ENCODE results near the gene ALG12. TPM values are rescaled to one million over a fixed set of nuclear protein-coding genes. Genes with fewer than 3 reads are reported as not detected.
A peak's percentile ranks its signal among the peaks of the same experiment; 100 is the strongest.

The ALG12 gene
- total RNA-seq, 2 donors from 2014 or later: 17.4 to 30.1 TPM

- peaks cover 20 to 43% of the 10 kb centered on the region in 2 donors for H3K4me1 ChIP-seq (ENCODE audit: control insufficient read depth in 1 of 2, low read depth in 2 of 2)
- no peak overlapping the region for H3K4me3 ChIP-seq
- no peak for DNase-seq (ENCODE audit: low spot score)
- no peak overlapping the region for H3K27ac ChIP-seq
- TF ChIP-seq, protein P1, sequence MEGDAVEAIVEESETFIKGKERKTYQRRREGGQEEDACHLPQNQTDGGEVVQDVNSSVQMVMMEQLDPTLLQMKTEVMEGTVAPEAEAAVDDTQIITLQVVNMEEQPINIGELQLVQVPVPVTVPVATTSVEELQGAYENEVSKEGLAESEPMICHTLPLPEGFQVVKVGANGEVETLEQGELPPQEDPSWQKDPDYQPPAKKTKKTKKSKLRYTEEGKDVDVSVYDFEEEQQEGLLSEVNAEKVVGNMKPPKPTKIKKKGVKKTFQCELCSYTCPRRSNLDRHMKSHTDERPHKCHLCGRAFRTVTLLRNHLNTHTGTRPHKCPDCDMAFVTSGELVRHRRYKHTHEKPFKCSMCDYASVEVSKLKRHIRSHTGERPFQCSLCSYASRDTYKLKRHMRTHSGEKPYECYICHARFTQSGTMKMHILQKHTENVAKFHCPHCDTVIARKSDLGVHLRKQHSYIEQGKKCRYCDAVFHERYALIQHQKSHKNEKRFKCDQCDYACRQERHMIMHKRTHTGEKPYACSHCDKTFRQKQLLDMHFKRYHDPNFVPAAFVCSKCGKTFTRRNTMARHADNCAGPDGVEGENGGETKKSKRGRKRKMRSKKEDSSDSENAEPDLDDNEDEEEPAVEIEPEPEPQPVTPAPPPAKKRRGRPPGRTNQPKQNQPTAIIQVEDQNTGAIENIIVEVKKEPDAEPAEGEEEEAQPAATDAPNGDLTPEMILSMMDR (IDR thresholded peaks at IDR 0.05): no peak
- no peak for ATAC-seq (ENCODE audit: insufficient number of reproducible peaks, low FRiP score, low read depth)
- no peaks in the 10 kb centered on the region for H3K27me3 ChIP-seq (replicated peaks; ENCODE audit: insufficient read depth)
- no peaks in the 10 kb centered on the region for H3K9me3 ChIP-seq
- peaks cover 4% of the 10 kb centered on the region for H3K36me3 ChIP-seq
Observed at GRCh38 chr22:49929994-49930575, 11.8 kb upstream of the ALG12 start.

DNA sequence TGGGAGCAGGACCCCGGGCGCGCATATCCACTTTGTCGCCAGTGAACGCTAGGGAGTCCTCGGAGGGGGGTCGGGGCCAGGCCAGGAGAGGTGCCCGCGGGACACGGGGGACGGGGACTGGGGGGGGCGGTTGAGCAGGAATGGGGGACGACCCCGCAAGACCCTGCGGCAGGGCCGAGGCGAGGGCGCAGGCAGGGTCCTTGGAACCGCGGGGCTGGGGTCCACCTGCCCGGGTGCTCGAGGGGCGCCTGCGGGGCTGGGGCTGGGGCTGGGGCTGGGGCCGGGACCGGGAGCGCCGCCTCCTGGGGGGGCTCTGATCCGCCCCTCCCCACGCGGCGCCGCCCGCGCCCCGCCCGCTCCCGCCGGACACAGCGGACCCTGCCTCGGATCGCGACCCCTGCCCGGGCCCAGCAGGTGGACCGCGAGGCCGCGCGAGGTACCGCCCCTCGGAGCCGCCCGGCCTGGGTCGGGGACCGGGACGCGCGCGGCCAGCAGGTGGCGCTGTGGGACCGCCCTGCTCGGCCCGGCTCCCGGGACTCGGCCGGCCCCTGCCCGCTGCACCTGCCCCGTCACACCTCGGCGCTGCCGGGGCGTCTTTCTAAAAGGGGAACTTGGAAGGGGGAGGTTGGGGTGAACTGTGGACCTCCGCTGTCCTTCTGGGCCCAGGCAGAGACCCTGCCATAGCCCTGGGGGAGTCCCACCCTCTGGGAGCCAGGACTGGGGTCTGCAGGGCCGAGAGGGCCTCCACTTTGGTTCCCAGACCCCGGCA, 11.2 kb upstream of the ALG12 start:
- Histone ChIP-seq H3K36me3 (peaks cover 4% of the 10 kb centered on the region), H3K27me3 (replicated peaks; ENCODE audit: insufficient read depth) (no peaks in the 10 kb centered on the region), H3K9me3 (no peaks in the 10 kb centered on the region), H3K4me3 (no peak overlapping the region), H3K4me1 (ENCODE audit: control insufficient read depth in 1 of 2, low read depth in 2 of 2) (peaks cover 13 to 36% of the 10 kb centered on the region in 2 donors), H3K27ac (no peak overlapping the region)
- TF ChIP-seq, protein P1 (IDR thresholded peaks at IDR 0.05): peak; percentile 83
- ATAC-seq (ENCODE audit: insufficient number of reproducible peaks, low FRiP score, low read depth) (no peak), DNase-seq (ENCODE audit: low spot score) (no peak)

DNA sequence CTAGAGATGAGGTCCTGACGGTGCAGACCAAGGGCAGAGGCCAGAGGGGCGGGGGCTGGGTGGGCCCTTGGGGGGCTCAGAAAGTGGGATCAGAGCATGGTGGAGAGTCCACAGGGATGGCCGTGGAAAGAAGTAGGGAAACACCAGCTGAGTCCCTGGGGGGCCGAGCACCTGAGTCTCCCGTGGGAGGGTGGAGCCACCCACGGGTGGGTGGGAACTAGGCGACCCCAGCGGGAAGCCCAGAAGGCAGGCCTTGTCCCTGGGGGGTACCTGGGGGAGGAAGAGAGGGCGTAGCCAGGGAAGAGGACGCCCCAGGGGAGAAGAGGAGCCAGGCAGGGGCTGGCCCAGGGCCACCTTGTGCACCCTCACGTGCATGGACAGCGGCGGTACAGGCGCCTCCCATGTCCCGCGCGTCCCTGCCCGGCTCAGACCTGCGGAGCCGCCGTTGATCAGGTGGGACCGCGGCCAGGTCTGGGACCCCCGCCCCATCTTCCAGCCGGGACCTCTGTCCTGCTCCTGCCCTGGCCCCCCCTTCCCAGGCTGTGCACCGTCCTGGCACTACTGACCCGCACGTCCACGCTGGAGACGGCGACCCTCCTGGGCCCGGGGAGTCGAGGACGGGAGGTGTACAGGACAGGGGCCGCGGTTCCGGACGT, 10.4 kb upstream of the ALG12 start:
- Histone ChIP-seq H3K27me3 (replicated peaks; ENCODE audit: insufficient read depth) (no peaks in the 10 kb centered on the region), H3K36me3 (peaks cover 10% of the 10 kb centered on the region), H3K4me3 (no peak overlapping the region), H3K9me3 (no peaks in the 10 kb centered on the region), H3K4me1 (ENCODE audit: control insufficient read depth in 1 of 2, low read depth in 2 of 2) (peaks cover 6 to 29% of the 10 kb centered on the region in 2 donors), H3K27ac (no peak overlapping the region)
- TF ChIP-seq, protein P1 (IDR thresholded peaks at IDR 0.05): no peak
- no peak for ATAC-seq (ENCODE audit: insufficient number of reproducible peaks, low FRiP score, low read depth)
- no peak for DNase-seq (ENCODE audit: low spot score)

DNA sequence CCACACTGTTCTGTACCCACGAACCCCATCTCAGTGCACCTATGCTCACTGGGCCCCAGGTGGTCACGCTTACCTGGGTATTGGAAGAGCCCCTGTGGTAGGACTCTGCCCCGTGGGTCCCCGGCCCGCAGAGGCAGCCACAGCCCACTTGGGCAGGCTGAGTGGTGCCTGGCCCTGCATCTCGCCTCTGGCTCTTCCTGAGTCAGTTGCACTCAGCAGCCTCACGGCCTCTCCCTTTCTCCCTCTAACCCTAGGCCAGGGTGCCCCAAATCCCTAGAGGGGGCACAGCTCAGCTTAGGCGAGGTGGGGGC, 9.9 kb upstream of the ALG12 start:
- Histone ChIP-seq H3K27ac (no peak overlapping the region), H3K4me1 (ENCODE audit: control insufficient read depth in 1 of 2, low read depth in 2 of 2) (peaks cover 4 to 23% of the 10 kb centered on the region in 2 donors), H3K9me3 (no peaks in the 10 kb centered on the region), H3K27me3 (replicated peaks; ENCODE audit: insufficient read depth) (no peaks in the 10 kb centered on the region), H3K4me3 (no peak overlapping the region), H3K36me3 (peaks cover 10% of the 10 kb centered on the region)
- ATAC-seq (ENCODE audit: insufficient number of reproducible peaks, low FRiP score, low read depth) (no peak), DNase-seq (ENCODE audit: low spot score) (no peak)
- TF ChIP-seq, protein P1 (IDR thresholded peaks at IDR 0.05): no peak

DNA sequence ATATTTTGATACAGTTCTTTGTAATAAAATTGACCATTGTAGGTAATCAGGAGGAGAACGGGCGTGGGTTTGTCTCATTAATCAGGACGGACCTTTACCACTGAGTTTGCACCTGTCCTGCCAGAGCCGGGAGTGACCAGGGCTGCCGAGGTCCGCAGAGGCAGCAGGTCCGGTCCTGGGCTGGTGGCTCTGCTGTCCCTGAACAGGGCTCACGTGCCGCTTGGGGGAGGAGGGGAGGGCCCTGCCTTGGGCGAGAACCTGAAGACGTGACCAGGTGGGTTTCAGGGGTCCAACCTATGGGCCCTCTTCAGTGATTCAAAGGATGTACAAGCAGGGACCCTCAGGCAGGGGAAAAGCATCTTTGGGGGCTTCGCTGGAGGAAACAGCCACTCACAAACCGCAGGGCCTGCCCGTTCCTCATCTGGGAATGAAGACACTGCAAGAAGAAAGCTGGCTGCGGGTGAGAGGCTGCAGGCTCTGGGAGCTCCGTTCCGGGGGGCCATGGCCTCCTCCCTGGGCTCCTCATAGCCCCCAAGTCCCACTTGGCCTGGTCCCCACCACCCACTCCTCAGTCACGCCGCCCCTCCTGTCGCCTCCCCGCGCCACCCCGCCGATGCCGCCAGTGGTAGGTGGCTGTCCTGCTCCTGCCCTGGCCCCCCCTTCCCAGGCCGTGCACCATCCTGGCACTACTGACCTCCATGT, 9.4 kb upstream of the ALG12 start:
- H3K36me3 ChIP-seq: peaks cover 10% of the 10 kb centered on the region
- no peaks in the 10 kb centered on the region for H3K27me3 ChIP-seq (replicated peaks; ENCODE audit: insufficient read depth)
- H3K4me1 ChIP-seq (ENCODE audit: control insufficient read depth in 1 of 2, low read depth in 2 of 2): peaks cover 4 to 18% of the 10 kb centered on the region in 2 donors
- H3K4me3 ChIP-seq: no peak overlapping the region
- H3K27ac ChIP-seq: no peak overlapping the region
- no peak for DNase-seq (ENCODE audit: low spot score)
- H3K9me3 ChIP-seq: no peaks in the 10 kb centered on the region
- no peak for ATAC-seq (ENCODE audit: insufficient number of reproducible peaks, low FRiP score, low read depth)
- TF ChIP-seq, protein P1 (IDR thresholded peaks at IDR 0.05): no peak
